KOPT-K1 (cell line): Measurements from ENCODE around the gene CPNE8.

Experiments
- H3K27ac ChIP-seq: fragments of 200-600 bp; sonication (generic); 2 replicates; pipeline ENCODE4 v1.5.1; 2016; ENCODE audit warnings: antibody characterized with exemption, mild to moderate bottlenecking, low read depth, low read length; ENCODE audit not compliant: poor library complexity, severe bottlenecking
- H3K36me3 ChIP-seq: fragments of 200-600 bp; sonication (generic); 2 replicates; pipeline ENCODE4 v1.5.1; 2017; ENCODE audit warnings: antibody characterized with exemption, mild to moderate bottlenecking, low read length, moderate library complexity; ENCODE audit not compliant: insufficient read depth
- H3K9me3 ChIP-seq: fragments of 200-600 bp; sonication (generic); 2 replicates; pipeline ENCODE4 v1.5.1; 2017; ENCODE audit warnings: antibody characterized with exemption, low read length, mild to moderate bottlenecking; ENCODE audit not compliant: insufficient read depth, poor library complexity, severe bottlenecking

Gene CPNE8

DNA sequence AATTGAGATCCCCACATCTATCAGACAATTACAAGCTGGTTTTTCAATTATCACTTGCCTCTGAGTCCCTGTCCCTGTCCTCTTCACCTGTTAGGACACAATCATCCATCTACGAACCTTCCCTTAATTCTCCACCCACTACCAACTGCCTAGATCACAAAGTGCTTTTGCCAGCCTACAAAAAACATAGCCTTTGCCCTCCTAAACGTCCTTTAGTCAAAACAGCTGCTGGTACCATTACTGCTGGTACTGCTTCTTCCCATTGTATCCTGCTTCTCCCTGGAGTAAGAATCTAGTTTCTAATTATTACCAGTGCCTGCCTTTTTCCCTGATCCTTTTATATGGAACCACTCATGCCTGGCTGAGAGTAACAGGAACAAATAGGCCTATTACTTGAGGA, 82.1 kb downstream of the CPNE8 start:
- no peaks in the 10 kb centered on the region for H3K36me3 ChIP-seq
- no peak overlapping the region for H3K27ac ChIP-seq
- H3K9me3 ChIP-seq: no peaks in the 10 kb centered on the region

GRCh38 chr12:38817942-38818341, 87.4 kb downstream of the CPNE8 start:
- H3K9me3 ChIP-seq: no peaks in the 10 kb centered on the region
- no peaks in the 10 kb centered on the region for H3K36me3 ChIP-seq
- H3K27ac ChIP-seq: no peak overlapping the region

DNA sequence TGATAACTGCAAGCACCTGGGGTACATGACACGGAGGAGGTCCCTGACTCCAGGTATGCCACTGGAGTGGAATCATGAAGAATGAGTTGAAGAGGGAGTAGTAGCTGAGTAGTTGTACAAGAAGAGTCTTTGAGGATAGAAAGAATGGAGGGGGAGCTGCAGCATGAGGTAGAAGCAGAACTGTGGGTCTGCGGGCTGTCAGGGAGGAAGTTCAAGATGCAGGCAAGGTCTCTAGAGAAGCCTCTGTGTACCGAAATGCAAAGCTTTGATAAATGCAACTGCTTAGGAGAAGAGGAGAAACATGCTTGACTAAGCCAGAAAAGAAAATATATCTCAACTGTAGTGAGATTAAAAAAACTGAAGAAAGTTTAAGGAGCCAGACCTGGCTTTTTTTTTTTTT, 91.5 kb downstream of the CPNE8 start:
- H3K27ac ChIP-seq: no peak overlapping the region
- no peaks in the 10 kb centered on the region for H3K36me3 ChIP-seq
- no peaks in the 10 kb centered on the region for H3K9me3 ChIP-seq

DNA sequence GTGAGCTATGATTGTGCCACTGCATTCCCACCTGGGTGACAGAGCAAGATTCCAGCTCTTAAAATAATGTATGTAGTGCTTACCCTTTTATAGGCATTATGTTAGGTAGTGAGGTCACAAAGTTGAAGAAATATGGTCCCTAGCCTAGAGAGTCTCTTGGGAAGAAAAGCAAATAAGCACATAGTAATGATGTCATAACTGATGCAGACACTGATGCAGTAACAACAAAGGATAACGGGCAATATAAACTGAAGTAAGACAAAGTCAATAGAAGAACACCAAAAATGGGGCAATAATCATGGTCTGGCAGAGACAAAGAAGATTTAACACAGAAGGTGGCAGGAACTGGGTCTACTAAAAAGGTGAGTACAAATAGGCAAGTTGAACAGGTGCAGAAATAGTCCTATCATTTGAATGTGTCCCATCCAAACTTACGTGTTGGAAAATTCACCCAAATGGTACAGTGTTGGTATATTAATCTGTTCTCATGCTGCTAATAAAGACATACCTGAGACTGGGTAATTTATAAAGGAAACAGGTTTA, 93.5 kb downstream of the CPNE8 start:
- Histone ChIP-seq H3K9me3 (no peaks in the 10 kb centered on the region), H3K36me3 (no peaks in the 10 kb centered on the region), H3K27ac (no peak overlapping the region)

GRCh38 chr12:38809832-38810231, 95.6 kb downstream of the CPNE8 start:
- H3K9me3 ChIP-seq: no peaks in the 10 kb centered on the region
- H3K36me3 ChIP-seq: no peaks in the 10 kb centered on the region
- H3K27ac ChIP-seq: no peak overlapping the region

- H3K9me3 ChIP-seq: peaks cover 11% of the 10 kb centered on the region
- H3K27ac ChIP-seq: no peak overlapping the region
- no peaks in the 10 kb centered on the region for H3K36me3 ChIP-seq
Measured at GRCh38 chr12:38788106-38788505, 117.3 kb downstream of the CPNE8 start.

GRCh38 chr12:38785381-38785780, 120.0 kb downstream of the CPNE8 start:
- peaks cover 11% of the 10 kb centered on the region for H3K9me3 ChIP-seq
- H3K36me3 ChIP-seq: no peaks in the 10 kb centered on the region
- no peak overlapping the region for H3K27ac ChIP-seq

- peaks cover 11% of the 10 kb centered on the region for H3K9me3 ChIP-seq
- H3K27ac ChIP-seq: no peak overlapping the region
- H3K36me3 ChIP-seq: no peaks in the 10 kb centered on the region
Measured at GRCh38 chr12:38783304-38783703, 122.1 kb downstream of the CPNE8 start.

GRCh38 chr12:38782359-38782758, 123.0 kb downstream of the CPNE8 start:
- peaks cover 3% of the 10 kb centered on the region for H3K9me3 ChIP-seq
- no peak overlapping the region for H3K27ac ChIP-seq
- H3K36me3 ChIP-seq: no peaks in the 10 kb centered on the region

DNA sequence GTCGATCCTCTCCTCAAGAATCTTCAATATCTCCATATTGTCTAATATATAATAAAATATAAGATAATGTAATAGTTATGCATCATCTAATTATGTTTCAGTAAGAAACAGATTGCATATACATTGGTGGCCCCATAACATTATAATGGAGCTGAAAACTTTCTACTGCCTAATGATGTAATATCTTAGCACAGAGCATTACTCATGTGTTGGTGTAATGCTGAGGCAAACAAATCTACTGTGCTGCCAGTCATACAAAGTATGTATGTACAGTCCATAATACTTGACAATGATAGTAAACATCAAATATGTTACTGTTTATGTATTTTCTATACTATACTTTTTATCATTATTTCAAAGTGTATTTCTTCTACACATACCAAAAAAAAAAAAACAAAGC, 128.7 kb downstream of the CPNE8 start:
- H3K9me3 ChIP-seq: peaks cover 3% of the 10 kb centered on the region
- no peak overlapping the region for H3K27ac ChIP-seq
- no peaks in the 10 kb centered on the region for H3K36me3 ChIP-seq

GRCh38 chr12:38775457-38775856, 129.9 kb downstream of the CPNE8 start:
- Histone ChIP-seq H3K9me3 (peaks cover 3% of the 10 kb centered on the region), H3K27ac (no peak overlapping the region)

DNA sequence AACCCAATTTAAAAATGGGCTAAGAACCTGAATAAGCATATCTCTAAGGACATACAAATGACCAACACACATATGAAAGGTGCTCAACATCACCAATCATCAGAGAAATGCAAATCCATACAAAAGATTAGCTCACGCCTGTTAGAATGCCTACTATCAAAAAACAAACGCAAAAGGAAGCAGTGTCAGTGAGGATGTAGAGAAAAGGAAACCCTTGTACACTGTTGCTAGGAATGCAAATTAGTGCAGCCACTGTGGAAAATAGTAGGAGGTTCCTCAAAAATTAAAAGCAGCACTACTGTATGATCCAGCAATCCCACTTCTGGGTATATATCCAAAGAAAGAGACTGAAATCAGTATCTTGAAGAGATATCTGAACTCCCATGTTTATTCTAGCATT, 133.0 kb downstream of the CPNE8 start:
- Histone ChIP-seq H3K9me3 (no peaks in the 10 kb centered on the region), H3K36me3 (no peaks in the 10 kb centered on the region), H3K27ac (no peak overlapping the region)

More at GRCh38 chr12:38775457-38775856, 129.9 kb downstream of the CPNE8 start:
- H3K36me3 ChIP-seq: no peaks in the 10 kb centered on the region

- H3K27ac ChIP-seq: peak overlapping the region; percentile 51
- H3K36me3 ChIP-seq: no peaks in the 10 kb centered on the region
- H3K9me3 ChIP-seq: no peaks in the 10 kb centered on the region
Measured at GRCh38 chr12:38771871-38772270, 133.5 kb downstream of the CPNE8 start.

GRCh38 chr12:38761636-38762342, 143.6 kb downstream of the CPNE8 start:
- H3K9me3 ChIP-seq: no peaks in the 10 kb centered on the region
- no peak overlapping the region for H3K27ac ChIP-seq
- H3K36me3 ChIP-seq: no peaks in the 10 kb centered on the region

DNA sequence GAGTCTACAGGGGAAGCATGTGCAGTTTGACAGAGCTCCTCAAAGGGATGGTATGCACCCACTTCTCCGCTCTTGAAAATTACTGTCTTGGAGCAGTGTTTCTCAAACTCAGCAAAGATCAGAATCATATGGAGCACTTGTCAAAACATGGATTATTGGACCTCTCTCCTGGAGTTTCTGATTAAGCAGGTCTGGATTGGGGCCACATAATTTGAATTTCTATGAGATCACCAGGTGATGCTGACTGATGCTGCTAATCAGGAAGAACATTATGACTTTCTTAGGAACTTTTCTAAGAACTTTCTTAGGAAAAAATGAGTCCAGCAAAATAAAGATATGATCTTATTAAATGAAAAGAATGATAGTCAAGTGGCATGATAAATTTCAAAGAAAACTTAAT, 144.3 kb downstream of the CPNE8 start:
- Histone ChIP-seq H3K9me3 (no peaks in the 10 kb centered on the region), H3K36me3 (no peaks in the 10 kb centered on the region), H3K27ac (no peak overlapping the region)

GRCh38 chr12:38759621-38760020, 145.8 kb downstream of the CPNE8 start:
- Histone ChIP-seq H3K9me3 (no peaks in the 10 kb centered on the region), H3K27ac (no peak overlapping the region), H3K36me3 (no peaks in the 10 kb centered on the region)
